Testis (tissue), 2 donors: ENCODE measurements around the gene LYSMD3.

Experiments used
- POLR2A ChIP-seq: fragments of 450-650 bp; IDR thresholded peaks from one replicate; pipeline ENCODE4 v1.6.1; 2017; ENCODE audit warnings: antibody characterized with exemption, mild to moderate bottlenecking, moderate library complexity
- TF ChIP-seq, protein P1 (sequence below), 3 experiments: fragments of 450-650 bp in 2 of 3; fragments of 200-600 bp in 1 of 3; sonication (generic) in 1 of 3; IDR thresholded peaks; one replicate each; pipeline ENCODE4 v1.5.1; 2016 to 2019; ENCODE audit warnings: antibody characterized with exemption in 3 of 3, mild to moderate bottlenecking in 2 of 3, moderate library complexity in 1 of 3

DNA sequence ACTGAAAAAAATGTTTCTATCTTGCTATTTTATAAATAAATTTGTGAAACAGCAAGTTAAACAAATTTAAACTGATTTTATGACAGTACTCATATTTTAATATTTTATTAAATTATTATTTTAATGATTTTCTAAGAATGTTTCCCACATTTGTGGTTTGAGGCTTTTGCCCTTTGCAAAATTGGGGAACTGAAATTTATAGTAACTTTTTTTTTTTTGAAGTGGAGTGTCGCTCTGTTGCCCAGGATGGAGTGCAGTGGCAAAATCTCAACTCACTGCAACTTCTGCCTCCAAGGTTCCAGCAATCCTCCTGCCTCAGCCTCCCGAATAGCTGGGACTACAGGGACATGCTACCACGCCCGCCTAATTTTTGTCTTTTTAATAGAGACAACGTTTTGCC lies 22.0 kb upstream of the LYSMD3 start:
- TF ChIP-seq, protein P1, sequence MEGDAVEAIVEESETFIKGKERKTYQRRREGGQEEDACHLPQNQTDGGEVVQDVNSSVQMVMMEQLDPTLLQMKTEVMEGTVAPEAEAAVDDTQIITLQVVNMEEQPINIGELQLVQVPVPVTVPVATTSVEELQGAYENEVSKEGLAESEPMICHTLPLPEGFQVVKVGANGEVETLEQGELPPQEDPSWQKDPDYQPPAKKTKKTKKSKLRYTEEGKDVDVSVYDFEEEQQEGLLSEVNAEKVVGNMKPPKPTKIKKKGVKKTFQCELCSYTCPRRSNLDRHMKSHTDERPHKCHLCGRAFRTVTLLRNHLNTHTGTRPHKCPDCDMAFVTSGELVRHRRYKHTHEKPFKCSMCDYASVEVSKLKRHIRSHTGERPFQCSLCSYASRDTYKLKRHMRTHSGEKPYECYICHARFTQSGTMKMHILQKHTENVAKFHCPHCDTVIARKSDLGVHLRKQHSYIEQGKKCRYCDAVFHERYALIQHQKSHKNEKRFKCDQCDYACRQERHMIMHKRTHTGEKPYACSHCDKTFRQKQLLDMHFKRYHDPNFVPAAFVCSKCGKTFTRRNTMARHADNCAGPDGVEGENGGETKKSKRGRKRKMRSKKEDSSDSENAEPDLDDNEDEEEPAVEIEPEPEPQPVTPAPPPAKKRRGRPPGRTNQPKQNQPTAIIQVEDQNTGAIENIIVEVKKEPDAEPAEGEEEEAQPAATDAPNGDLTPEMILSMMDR (IDR thresholded peaks at IDR 0.05), result no peak
- TF ChIP-seq POLR2A, result no peak
